Fibroblast of the conjunctiva (primary cell): Measurements from ENCODE around the gene GDF9.
A peak's percentile ranks its signal among the peaks of the same experiment; 100 is the strongest.

Experiments used
- DNase-seq: peaks from one replicate; pipeline ENCODE4 v3.0.0-alpha.2; 2010; ENCODE audit warnings: low read depth

GDF9 gene

GRCh38 chr5:132866342-132867045, at the start of gene GDF9, which contains the start of gene UQCRQ:
Gene GDF9, minus strand, starts transcription at chr5:132866469. Its CDS starts 1,936 bp downstream, at chr5:132864533.
Gene UQCRQ, plus strand, starts transcription at chr5:132866642. Its CDS starts 240 bp downstream, at chr5:132866882.
- peak; percentile 99 for DNase-seq

GRCh38 chr5:132915681-132916080, 49.4 kb upstream of the GDF9 start:
- no peak for DNase-seq

- no peak for DNase-seq
Measured at GRCh38 chr5:132909702-132910101, 43.4 kb upstream of the GDF9 start.

- DNase-seq = no peak
Measured at GRCh38 chr5:132907161-132907560, 40.9 kb upstream of the GDF9 start.

GRCh38 chr5:132905938-132906337, 39.7 kb upstream of the GDF9 start:
- peak; percentile 6 for DNase-seq

- no peak for DNase-seq
Measured at GRCh38 chr5:132901730-132902129, 35.5 kb upstream of the GDF9 start.

- DNase-seq = no peak
Measured at GRCh38 chr5:132901036-132901435, 34.8 kb upstream of the GDF9 start.

GRCh38 chr5:132898094-132898493, 31.8 kb upstream of the GDF9 start:
- no peak for DNase-seq

GRCh38 chr5:132896685-132897084, 30.4 kb upstream of the GDF9 start:
- DNase-seq = no peak

- no peak for DNase-seq
Measured at GRCh38 chr5:132895719-132896305, 29.5 kb upstream of the GDF9 start.

GRCh38 chr5:132890817-132891216, 24.5 kb upstream of the GDF9 start:
- no peak for DNase-seq

GRCh38 chr5:132889501-132889900, 23.2 kb upstream of the GDF9 start:
- no peak for DNase-seq

GRCh38 chr5:132887283-132887682, 21.0 kb upstream of the GDF9 start:
- no peak for DNase-seq

GRCh38 chr5:132886064-132886823, 20.0 kb upstream of the GDF9 start:
- DNase-seq = no peak

GRCh38 chr5:132884548-132884947, 18.3 kb upstream of the GDF9 start:
- DNase-seq = no peak

- DNase-seq = peak; percentile 60
Measured at GRCh38 chr5:132883261-132883834, 17.1 kb upstream of the GDF9 start.

GRCh38 chr5:132877938-132878337, 11.7 kb upstream of the GDF9 start:
- DNase-seq = no peak

GRCh38 chr5:132877466-132877865, 11.2 kb upstream of the GDF9 start:
- DNase-seq = no peak

- no peak for DNase-seq
Measured at GRCh38 chr5:132876020-132876759, 9.9 kb upstream of the GDF9 start.

- no peak for DNase-seq
Measured at GRCh38 chr5:132873930-132874271, 7.6 kb upstream of the GDF9 start.

- no peak for DNase-seq
Measured at GRCh38 chr5:132873119-132873929, 7.1 kb upstream of the GDF9 start, which contains the start of gene LEAP2. Gene LEAP2, plus strand, starts transcription at chr5:132873668. Its CDS starts 27 bp downstream, at chr5:132873695.
